HG03159 (cell line): ENCODE results near the gene NRXN3.

Experiments used
- ATAC-seq: cut with Tn5 transposase; IDR thresholded peaks from one replicate; pipeline ENCODE4 v1.9.1; 2021; ENCODE audit warnings: mild to moderate bottlenecking, moderate library complexity; ENCODE audit not compliant: unreplicated experiment

Gene NRXN3

DNA sequence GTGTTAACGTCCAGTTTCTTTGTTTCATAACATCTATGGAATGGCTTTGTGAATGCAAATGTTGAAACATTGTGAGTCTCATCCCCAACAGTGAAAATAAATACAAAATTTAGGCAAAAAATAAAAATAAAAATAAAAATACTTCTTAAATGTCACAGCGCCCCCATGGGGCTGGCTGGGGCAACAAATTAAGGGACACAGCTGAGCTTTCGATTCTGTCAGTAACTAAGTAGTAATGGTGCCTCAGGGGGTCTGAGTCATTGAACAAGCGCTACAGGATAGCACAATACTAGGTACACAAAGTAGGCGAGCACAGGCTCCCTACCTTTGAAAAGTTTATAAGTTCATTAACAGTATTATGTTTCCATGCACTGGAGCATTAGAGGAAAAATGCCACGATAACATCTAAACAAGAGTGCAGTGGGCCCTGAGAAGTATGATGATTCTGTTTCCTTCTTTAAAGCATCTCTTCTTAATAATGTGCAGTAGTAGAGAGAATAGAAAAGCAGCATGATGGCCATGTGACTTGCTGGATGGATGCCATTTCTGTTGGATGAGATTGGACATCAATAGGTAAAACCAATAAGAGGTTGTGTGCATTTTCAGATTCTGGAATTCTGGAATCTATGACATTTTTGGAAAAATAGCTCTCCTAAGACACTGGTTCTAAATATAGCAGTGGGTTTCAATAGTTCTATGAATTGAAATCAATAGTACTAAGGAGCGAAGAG lies 1374.0 kb downstream of the NRXN3 start:
- no peak for ATAC-seq

- no peak for ATAC-seq
Measured at GRCh38 chr14:79544698-79545070, 1374.5 kb downstream of the NRXN3 start.

DNA sequence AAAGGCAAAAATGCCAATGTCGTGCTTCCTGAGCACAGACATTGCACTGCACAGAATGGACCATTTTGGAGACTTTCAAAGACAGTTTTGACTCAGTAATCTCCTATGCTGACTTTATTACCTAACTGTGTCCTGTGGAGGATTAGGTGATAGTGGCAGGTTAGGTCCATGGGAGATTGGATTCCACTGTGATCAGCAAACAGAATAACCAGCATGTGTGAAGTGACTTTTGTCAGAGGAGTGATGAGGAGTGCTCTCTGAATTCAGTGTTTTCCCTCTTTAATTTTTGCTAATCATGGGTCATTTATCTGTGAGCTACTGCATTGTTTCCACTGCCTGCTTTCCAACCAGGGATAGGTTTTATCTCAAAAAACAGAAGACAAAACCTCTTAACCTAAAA lies 1378.7 kb downstream of the NRXN3 start:
- no peak for ATAC-seq

GRCh38 chr14:79549515-79549914 lies 1379.3 kb downstream of the NRXN3 start:
- ATAC-seq, result no peak

DNA sequence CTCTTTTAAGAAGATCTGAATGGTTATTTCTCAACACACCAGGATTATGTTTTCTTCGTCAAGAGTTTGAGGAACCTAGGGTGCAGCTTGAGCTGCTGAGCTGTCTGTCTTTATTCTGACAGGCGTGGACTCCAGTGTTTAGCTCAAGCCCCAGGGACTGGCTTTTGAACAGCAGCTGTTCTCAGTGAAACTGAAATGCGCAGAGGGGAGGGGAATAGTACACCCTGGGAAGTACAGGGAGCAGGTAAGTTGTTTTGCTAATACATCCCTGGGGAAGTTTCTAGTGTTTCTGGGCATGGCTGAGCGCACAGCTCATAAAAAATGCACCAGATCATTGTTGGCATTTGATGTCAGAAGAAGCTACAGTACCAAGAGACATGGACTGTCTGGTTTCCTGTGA lies 1381.3 kb downstream of the NRXN3 start:
- no peak for ATAC-seq

DNA sequence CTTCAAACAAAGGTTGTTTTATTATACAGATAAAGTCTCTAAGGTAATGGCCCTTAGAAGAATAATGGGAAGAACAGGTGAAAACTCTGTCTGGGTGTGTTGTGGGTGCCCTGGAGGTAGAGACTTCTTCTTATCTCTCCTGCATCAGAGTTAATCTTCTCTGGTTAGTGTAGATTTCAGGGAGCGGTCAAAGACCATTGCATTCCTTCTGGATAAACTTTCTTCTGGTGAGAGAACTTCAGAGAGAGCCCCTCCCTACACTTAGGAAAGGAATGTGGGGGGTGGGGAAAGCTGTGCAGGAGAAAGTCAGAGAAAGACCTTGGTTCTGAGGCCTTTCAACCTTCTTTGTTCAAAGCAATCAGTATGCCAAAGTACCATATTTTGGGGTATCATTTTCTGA lies 1382.6 kb downstream of the NRXN3 start:
- ATAC-seq, result no peak

DNA sequence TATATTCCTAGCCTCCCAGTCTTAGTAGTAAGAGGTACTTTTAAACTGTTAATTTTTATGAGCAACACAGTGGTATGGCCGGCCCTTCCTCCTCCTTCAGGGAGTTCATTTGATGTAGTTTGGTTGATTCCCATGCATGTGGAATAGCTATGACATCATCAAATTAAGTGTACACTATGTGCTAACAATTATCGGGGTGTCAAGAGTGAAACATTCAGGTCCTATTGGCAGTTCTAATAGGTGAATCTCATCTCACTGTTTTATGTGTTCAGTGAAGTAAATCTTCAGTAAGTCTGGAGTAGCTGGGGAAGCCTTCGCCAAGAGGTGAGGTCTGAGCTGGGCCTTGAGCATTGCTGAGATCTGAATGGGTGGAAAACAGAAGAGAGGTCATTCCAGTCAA lies 1384.6 kb downstream of the NRXN3 start:
- no peak for ATAC-seq

GRCh38 chr14:79555429-79555828 lies 1385.3 kb downstream of the NRXN3 start:
- ATAC-seq, result no peak

DNA sequence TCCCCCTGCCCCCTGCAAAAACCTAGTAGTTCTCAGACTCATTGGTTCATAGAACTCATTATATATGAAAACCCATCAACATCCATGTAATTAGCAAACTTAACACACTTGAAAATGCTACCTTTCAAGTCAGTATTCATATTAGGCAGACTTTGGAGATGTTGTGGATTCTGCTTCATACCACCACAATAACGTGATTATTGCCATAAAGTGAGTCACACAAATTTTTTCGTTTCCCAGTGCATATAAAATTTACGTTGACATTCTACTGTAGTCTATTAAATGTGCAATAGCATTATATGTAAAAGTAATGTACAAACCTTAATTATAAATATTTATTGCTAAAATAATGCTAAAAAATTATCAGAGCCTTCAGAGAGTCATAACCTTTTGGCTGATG lies 1387.1 kb downstream of the NRXN3 start:
- no peak for ATAC-seq

DNA sequence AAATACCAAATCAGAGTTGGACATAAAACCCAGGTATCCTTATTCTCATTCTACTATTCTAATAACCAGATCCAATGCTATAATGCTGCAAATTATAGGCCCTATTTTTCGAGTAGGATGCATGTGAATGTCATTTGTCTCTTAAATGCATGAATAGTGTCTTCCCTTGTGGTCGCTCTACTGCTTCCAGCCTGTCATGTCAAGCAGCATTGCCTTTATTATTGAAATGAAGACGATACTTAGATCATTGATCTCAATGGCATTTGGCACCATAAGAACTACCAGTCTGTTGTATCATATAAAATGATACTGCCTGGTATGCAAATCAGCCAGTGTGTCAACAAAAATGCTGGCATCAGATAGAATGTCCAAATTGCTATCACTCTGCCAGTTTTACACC lies 1392.0 kb downstream of the NRXN3 start:
- no peak for ATAC-seq

GRCh38 chr14:79564371-79564770 lies 1394.2 kb downstream of the NRXN3 start:
- ATAC-seq, result no peak

- ATAC-seq, result no peak
Measured at GRCh38 chr14:79567306-79567705, 1397.1 kb downstream of the NRXN3 start.

DNA sequence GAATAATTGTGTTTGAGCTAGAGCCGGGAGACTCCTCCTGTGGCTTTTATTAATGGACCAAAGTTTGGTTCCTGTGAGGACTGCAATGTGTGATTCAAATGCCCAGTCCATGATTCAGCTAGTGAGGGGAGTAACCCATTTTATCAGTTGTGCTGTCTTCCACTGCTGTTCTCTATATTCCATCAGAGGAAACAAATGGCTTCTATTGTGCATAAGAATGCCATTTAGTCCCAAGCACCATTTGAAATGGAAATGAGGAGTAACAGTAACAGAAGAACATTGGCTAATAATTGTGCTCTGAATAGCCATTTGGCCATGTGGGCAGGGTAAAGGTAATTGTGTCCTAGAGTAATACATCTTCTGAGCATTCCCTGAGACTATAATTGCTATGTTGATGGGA lies 1398.4 kb downstream of the NRXN3 start:
- ATAC-seq, result no peak

DNA sequence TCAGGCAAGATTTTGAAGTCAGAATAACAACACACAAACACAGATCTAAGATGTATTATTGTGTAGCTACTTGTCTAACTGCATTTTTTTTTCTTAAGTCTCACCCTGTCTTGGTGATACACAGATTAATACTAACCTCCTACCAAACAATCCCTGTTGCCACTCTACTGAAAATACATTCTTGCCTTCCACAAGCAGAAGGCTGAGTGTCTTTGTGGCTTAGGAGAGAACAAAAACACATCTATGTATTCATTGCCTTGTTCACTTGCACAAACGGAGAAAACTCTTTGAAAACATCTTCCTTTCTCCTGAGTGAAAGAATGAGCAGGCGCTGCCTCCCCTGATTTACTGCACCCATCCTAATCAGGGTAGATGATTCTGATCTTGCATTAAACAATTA lies 1398.9 kb downstream of the NRXN3 start:
- ATAC-seq, result no peak

DNA sequence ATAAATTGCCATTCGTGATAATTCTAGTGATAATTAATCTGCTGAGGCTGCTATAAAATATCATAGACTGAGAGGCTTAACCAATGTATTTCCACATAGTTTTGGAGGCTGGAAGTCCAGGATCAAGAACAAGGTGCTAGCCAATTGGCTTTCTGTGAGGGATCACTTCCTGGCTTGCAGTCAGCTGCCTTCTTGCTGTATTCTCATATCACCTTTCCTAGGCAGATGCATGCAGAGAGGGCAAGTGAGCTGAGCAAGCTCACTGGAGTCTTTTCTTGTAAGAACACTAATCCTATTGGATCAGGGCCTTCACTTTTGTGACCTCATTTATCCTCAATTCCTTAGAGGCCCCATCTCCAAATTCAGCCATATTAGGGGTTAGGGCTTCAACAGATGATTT lies 1400.5 kb downstream of the NRXN3 start:
- no peak for ATAC-seq

DNA sequence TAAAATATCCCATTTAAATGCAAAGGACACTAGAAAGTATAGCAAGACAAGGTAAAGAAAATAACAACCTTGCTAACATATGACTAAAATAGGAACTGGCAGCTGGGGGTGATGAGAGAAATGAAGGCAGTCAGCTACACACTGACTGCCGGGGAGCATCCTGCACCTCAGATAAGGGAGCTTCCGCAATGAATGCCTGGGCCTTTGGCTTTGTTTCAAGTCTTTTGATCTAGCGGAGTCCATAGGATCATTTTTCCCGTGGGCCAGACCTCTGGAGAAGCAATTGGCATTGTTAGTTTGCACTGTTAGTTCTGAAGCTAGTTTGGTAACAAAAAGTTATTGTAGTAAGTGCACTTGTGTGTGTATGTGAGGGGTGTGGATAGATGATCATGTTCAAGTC lies 1401.2 kb downstream of the NRXN3 start:
- ATAC-seq, result no peak

DNA sequence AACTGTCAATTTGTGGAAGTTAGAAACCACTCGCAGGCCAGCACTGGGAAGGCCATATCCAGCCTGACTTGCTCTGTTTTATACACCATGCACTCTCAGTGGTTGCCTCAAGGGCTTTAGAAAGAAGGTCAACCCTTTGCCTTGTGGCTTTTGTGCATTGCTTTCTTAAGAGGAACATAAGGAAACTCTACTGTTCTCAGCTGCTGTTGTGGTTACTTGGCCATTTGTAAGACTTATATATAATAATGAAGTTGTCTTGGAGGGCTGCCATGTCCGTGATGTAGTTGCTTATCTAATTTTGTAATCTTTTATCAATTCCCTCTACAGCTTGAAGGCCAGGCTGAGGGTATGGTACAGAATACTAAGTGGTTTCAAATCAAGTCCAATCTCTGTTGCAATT lies 1403.3 kb downstream of the NRXN3 start:
- no peak for ATAC-seq

DNA sequence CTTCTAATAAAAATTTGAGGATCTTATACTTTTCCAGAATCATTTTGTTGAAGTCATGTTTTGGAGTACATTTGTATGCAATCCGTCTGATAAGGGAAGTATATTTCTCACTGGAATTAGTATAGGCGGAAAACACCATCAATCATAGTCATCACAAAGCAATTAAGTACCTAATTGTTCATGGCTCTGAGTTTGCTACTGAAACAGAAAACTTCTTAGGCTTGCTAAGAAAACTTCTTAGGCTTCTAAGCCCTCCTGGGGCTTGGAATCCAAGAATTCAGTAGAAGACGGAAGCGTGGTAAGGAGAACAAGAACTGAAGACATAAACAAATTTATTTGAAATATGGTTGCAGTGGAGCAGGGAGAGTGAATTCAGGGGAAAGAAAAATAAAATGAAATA lies 1404.9 kb downstream of the NRXN3 start:
- ATAC-seq, result no peak

GRCh38 chr14:79576424-79576823 lies 1406.3 kb downstream of the NRXN3 start:
- ATAC-seq, result no peak

DNA sequence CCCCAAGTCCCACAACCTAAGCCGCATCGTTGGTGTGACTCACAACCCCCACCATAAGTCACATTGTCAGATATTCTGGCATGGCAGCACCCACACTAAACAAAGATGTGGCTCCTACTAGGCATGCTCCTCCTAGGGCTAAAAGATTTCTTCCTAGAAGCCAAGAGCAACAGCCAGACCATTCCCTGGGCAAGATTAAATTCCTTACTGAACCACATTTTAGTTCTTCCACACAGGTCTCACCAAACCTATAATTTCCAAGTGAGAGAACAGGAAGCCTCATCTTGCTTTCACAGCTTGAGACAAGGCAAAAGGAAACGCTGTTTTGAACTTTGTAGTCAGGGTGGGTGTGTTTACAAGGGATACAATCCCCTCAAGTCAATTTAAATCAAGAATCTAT lies 1408.3 kb downstream of the NRXN3 start:
- no peak for ATAC-seq

DNA sequence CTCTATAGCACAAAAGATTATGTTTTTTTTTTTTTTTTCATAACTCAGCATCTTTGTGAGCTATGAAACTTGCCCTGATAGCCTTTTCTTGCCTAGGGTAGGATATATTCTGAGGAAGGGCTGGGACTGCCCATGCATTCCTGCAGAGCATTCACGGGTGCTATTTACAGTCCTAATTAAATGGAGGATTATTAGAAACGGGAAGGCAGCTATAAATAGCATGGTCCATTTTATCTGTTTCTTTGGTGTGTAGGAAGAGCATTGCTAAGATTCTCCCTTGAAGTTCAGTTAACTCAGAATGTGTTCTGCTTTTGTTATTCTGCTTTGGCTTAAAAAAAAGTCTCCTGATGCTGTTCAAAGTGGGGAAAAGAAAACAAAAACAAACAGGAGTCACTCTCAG lies 1410.2 kb downstream of the NRXN3 start:
- no peak for ATAC-seq

DNA sequence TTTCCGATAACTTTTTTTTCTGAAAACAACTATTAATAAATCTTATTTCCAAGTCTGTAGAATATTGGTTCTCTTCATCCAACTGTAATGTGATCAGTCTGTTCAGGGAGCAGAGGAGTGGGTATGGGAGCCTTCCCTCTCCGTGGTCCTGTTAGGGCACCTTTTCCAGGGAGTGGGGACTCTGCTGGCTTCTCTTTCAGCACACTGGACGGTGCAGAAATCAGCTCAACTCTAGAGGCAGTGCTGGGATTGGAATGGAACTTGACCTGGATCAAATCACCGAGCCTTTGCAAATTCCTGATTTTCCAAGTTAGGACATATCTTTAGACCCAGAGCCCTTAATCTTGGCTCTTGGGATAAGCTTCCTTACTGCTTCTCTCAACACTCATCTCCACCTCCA lies 1410.7 kb downstream of the NRXN3 start:
- ATAC-seq, result no peak

DNA sequence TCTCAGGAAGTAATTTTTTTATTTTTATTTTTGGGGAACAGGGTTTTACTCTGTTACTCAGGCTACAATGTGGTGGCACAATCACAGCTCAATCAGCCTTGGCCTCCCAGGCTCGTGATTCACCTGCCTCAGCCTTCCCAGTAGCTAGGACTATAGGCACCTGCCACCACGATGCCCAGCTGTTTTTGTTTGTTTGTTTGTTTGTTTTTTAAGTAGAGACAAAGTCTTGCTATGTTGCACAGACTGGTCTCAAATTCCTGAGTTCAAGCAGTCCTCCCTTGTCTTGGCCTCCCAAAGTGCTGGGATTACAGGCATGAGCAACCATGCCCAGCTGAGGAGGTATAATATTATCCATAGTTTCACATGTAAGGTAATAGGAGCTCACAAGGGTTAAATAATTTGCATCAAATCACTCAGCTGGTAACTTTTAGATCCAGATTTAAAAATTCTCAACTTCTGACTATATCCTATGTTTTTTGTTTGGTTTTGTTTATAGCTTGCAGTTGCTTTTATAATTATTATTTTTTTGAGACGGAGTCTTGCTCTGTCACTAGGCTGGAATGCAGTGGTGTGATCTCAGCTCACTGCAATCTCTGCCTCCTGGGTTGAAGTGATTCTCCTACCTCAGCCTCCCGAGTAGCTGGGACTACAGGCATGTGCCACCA lies 1411.9 kb downstream of the NRXN3 start:
- no peak for ATAC-seq
